Mucosa of rectum (tissue), 2 donors: ENCODE results near the gene CRIP3.
A peak's percentile ranks its signal among the peaks of the same experiment; 100 is the strongest.
"Not testable (repeated sequence)": the region's sequence is repeated elsewhere in the genome, so short reads cannot be mapped to it uniquely, and the experiment has no call there.

Experiments used
- H3K27ac ChIP-seq, 2 donors: one replicate each; pipeline ENCODE4 v1.7.0; 2013; ENCODE audit warnings: inconsistent platforms in 2 of 2, low read depth in 2 of 2, low read length in 2 of 2
- H3K27me3 ChIP-seq, 2 donors: one replicate each; pipeline ENCODE4 v1.7.0; 2013; ENCODE audit warnings: low read length in 2 of 2; ENCODE audit not compliant: control insufficient read depth in 2 of 2, insufficient read depth in 2 of 2
- H3K36me3 ChIP-seq, 2 donors: one replicate each; pipeline ENCODE4 v1.7.0; 2013; ENCODE audit warnings: low read length in 2 of 2; ENCODE audit not compliant: control insufficient read depth in 2 of 2, insufficient read depth in 2 of 2
- H3K4me1 ChIP-seq, 2 donors: one replicate each; pipeline ENCODE4 v1.7.0; 2013; ENCODE audit warnings: low read length in 2 of 2, mild to moderate bottlenecking in 1 of 2; ENCODE audit not compliant: control insufficient read depth in 2 of 2, insufficient read depth in 2 of 2
- H3K4me3 ChIP-seq, 2 donors: one replicate each; pipeline ENCODE4 v1.7.0; 2013; ENCODE audit warnings: low read length in 2 of 2
- H3K9ac ChIP-seq, 2 donors: one replicate each; pipeline ENCODE4 v1.7.0; 2013; ENCODE audit warnings: low read length in 2 of 2, low read depth in 1 of 2, mild to moderate bottlenecking in 1 of 2
- H3K9me3 ChIP-seq, 2 donors: one replicate each; pipeline ENCODE4 v1.7.0; 2013; ENCODE audit warnings: low read length in 2 of 2; ENCODE audit not compliant: control insufficient read depth in 2 of 2
- donor health status: healthy.
- donor health status: Normal muscosa, but diverticular disease.

CRIP3 gene

DNA sequence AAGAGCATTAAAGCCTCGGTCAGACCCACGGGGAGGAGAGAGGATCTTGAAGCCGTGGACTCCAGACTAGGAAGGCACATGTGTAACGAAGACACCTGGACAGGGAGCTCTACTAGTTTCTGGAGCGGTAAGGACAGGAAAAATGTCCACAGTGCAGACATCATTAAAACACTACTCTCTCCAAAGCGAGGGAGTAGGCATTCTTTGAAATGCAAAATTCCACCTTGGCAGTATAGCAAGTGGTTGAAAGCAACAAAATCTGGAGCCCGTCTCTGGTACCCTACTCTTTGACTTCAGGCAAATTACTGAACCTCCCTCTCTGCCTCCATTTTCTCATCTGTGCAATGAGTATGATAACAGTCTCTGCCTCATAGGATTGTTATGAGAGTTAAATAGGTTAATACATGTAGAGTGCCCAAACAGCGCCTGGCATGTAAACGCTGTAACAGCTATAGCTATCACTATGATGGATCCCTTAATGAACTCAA is 408 bp upstream of the CRIP3 start:
- no peak overlapping the region for H3K27ac ChIP-seq

GRCh38 chr6:43307451-43308100 is 1.1 kb downstream of the CRIP3 start:
- H3K4me3 ChIP-seq = no peak overlapping the region
- no peak overlapping the region for H3K9ac ChIP-seq
- H3K4me1 ChIP-seq = peaks cover 0 to 4% of the 10 kb centered on the region in 2 donors
- H3K36me3 ChIP-seq = no peaks in the 10 kb centered on the region
- peaks cover 0 to 3% of the 10 kb centered on the region in 2 donors for H3K27me3 ChIP-seq
- no peak overlapping the region for H3K27ac ChIP-seq
- no peaks in the 10 kb centered on the region for H3K9me3 ChIP-seq

More for the DNA sequence above, 408 bp upstream of the CRIP3 start:
- H3K36me3 ChIP-seq = no peaks in the 10 kb centered on the region
- peak overlapping the region; percentile 33 to 60 for H3K4me3 ChIP-seq
- peaks cover 0 to 4% of the 10 kb centered on the region in 2 donors for H3K4me1 ChIP-seq
- no peaks in the 10 kb centered on the region for H3K9me3 ChIP-seq
- H3K9ac ChIP-seq = no peak overlapping the region
- peaks cover 0 to 3% of the 10 kb centered on the region in 2 donors for H3K27me3 ChIP-seq

- Histone ChIP-seq H3K27ac (no peak overlapping the region), H3K9me3 (no peaks in the 10 kb centered on the region), H3K4me3 (no peak overlapping the region), H3K36me3 (no peaks in the 10 kb centered on the region), H3K9ac (no peak overlapping the region), H3K27me3 (peaks cover 0 to 5% of the 10 kb centered on the region in 2 donors), H3K4me1 (peaks cover 0 to 4% of the 10 kb centered on the region in 2 donors)
Observed at GRCh38 chr6:43306086-43306485, 2.5 kb downstream of the CRIP3 start.

DNA sequence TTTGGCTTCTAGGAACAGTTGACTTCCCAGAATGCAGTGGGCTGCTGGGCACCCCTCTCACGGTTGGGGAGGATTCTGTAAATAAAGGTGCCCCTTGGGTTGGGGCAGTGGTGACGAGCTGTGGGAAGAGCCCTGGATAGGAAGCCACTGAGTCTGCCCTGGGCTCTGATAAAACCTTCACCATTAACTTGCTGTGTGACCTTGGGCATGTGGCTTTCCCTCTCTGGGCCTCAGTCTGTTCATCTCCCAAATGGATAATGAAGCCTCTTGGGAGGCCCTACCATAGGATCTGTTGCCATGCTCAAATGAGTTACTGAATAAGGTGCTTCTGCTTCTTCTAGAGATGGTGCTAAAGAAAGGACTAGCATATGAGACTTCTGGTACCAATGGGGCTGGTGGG is 3.7 kb downstream of the CRIP3 start:
- H3K9me3 ChIP-seq = no peaks in the 10 kb centered on the region
- H3K27ac ChIP-seq = no peak overlapping the region
- H3K4me3 ChIP-seq = no peak overlapping the region
- H3K4me1 ChIP-seq = peaks cover 0 to 4% of the 10 kb centered on the region in 2 donors
- peaks cover 0 to 7% of the 10 kb centered on the region in 2 donors for H3K27me3 ChIP-seq
- no peak overlapping the region for H3K9ac ChIP-seq
- no peaks in the 10 kb centered on the region for H3K36me3 ChIP-seq

DNA sequence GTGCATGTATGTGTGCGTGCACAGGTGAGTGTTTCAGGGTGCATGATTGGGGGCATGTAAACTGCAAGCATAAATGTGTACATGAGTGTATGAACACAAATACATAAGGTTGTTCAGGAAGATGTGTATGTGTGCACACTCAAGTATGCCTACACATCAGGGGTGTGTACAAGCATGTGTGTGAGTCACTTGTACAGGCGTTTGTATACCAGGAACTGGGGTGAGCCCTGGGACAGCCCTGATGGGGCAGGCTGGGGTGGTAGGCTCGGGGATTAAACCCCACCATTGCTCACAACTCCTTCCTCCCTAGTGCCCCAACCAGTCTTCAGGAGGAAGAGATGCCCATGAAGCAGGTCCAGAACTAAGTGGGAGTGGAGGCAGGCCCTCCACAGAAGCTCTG is 4.3 kb downstream of the CRIP3 start:
- no peak overlapping the region for H3K27ac ChIP-seq
- no peak overlapping the region for H3K9ac ChIP-seq
- H3K27me3 ChIP-seq = peaks cover 0 to 7% of the 10 kb centered on the region in 2 donors
- H3K9me3 ChIP-seq = no peaks in the 10 kb centered on the region
- H3K4me1 ChIP-seq = peaks cover 0 to 4% of the 10 kb centered on the region in 2 donors
- H3K36me3 ChIP-seq = no peaks in the 10 kb centered on the region
- no peak overlapping the region for H3K4me3 ChIP-seq

GRCh38 chr6:43303751-43304331 is 4.8 kb downstream of the CRIP3 start:
- H3K36me3 ChIP-seq = no peaks in the 10 kb centered on the region
- H3K4me3 ChIP-seq = no peak overlapping the region
- H3K9ac ChIP-seq = no peak overlapping the region
- peaks cover 0 to 12% of the 10 kb centered on the region in 2 donors for H3K27me3 ChIP-seq
- H3K27ac ChIP-seq = no peak overlapping the region
- H3K9me3 ChIP-seq = no peaks in the 10 kb centered on the region
- peaks cover 0 to 4% of the 10 kb centered on the region in 2 donors for H3K4me1 ChIP-seq

- H3K9me3 ChIP-seq, H3K9ac ChIP-seq, H3K36me3 ChIP-seq, H3K4me1 ChIP-seq, H3K4me3 ChIP-seq, H3K27ac ChIP-seq: not testable (repeated sequence)
- H3K27me3 ChIP-seq = peaks cover 0 to 11% of the 10 kb centered on the region in 2 donors
Observed at GRCh38 chr6:43303006-43303405, 5.6 kb downstream of the CRIP3 start.

- H3K4me3 ChIP-seq = no peak overlapping the region
- H3K9me3 ChIP-seq = no peaks in the 10 kb centered on the region
- H3K36me3 ChIP-seq = no peaks in the 10 kb centered on the region
- H3K4me1 ChIP-seq = no peaks in the 10 kb centered on the region
- H3K27me3 ChIP-seq = peaks cover 0 to 10% of the 10 kb centered on the region in 2 donors
- no peak overlapping the region for H3K27ac ChIP-seq
- H3K9ac ChIP-seq = no peak overlapping the region
Observed at GRCh38 chr6:43302126-43302525, 6.5 kb downstream of the CRIP3 start.

- Histone ChIP-seq H3K36me3 (no peaks in the 10 kb centered on the region), H3K4me1 (no peaks in the 10 kb centered on the region), H3K27me3 (peaks cover 0 to 10% of the 10 kb centered on the region in 2 donors), H3K9ac (no peak overlapping the region), H3K27ac (no peak overlapping the region), H3K4me3 (no peak overlapping the region), H3K9me3 (no peaks in the 10 kb centered on the region)
Observed at GRCh38 chr6:43301081-43301870, 7.3 kb downstream of the CRIP3 start.
